Body of pancreas (tissue), 4 donors: ENCODE data around the gene NUBP2. TPM values are rescaled to one million over a fixed set of nuclear protein-coding genes. Genes with fewer than 3 reads are reported as not detected.

Experiments used
- ATAC-seq: fragments of 150-250 bp; one replicate; pipeline ENCODE4 v1.9.1; 2016
- DNase-seq, 4 donors: peaks; one replicate each; pipeline ENCODE4 v3.0.0-alpha.2; 2019
- H3K27ac ChIP-seq, 4 donors: fragments of 200-600 bp; sonication (generic); 1 replicate in 3 of 4; 2 replicates in 1 of 4; pipeline versions ENCODE4 v1.5.1 to v1.6.1; 2016 to 2019; ENCODE audit warnings: mild to moderate bottlenecking in 1 of 4, mixed read lengths in 1 of 4, moderate library complexity in 1 of 4
- H3K27me3 ChIP-seq, 2 donors: fragments of 200-600 bp; sonication (generic); one replicate each; pipeline ENCODE4 v1.6.0; 2016; ENCODE audit warnings: mild to moderate bottlenecking in 1 of 2
- H3K36me3 ChIP-seq, 2 donors: fragments of 200-600 bp; sonication (generic); replicated peaks in 1 of 2; 2 replicates each; pipeline ENCODE4 v1.5.1; 2016; ENCODE audit warnings: low read depth in 2 of 2; ENCODE audit not compliant: insufficient read depth in 1 of 2
- H3K4me1 ChIP-seq: fragments of 200-600 bp; sonication (generic); one replicate; pipeline ENCODE4 v1.6.0; 2016
- H3K4me3 ChIP-seq, 2 donors: fragments of 200-600 bp; sonication (generic); 1 replicate in 1 of 2; 2 replicates in 1 of 2; pipeline ENCODE4 v1.5.1; 2016 to 2019
- H3K9me3 ChIP-seq, 3 donors: fragments of 200-600 bp; sonication (generic); 1 replicate in 2 of 3; 2 replicates in 1 of 3; pipeline ENCODE4 v1.5.1; 2016
- POLR2A ChIP-seq, 3 donors: fragments of 450-650 bp; IDR thresholded peaks; one replicate each; pipeline ENCODE4 v1.6.1; 2016; ENCODE audit warnings: antibody characterized with exemption in 3 of 3, mild to moderate bottlenecking in 2 of 3
- WGBS, 2 donors: methylation state at CpG; one replicate each; pipeline ENCODE4 v1.1.5; 2017; 5-methylcytosine and 5-hydroxymethylcytosine counted together
- intact Hi-C: fragments of 100-400 bp; cut with DNase I; formaldehyde crosslinking; loops from one replicate; pipeline ENCODE4 v1.15.1; 2023
- total RNA-seq, 2 donors: library from RNA; depleted of rRNA; stranded (reverse); fragments of >200 nt; gene quantifications; one replicate each; pipeline ENCODE4 v1.1.0, GENCODE V29; 2016
- TF ChIP-seq, protein P1 (sequence below), 7 experiments: fragments of 450-650 bp in 4 of 7; fragments of 200-600 bp in 3 of 7; sonication (generic) in 3 of 7; IDR thresholded peaks; one replicate each; pipeline ENCODE4 v1.5.1; 2016 to 2019; ENCODE audit warnings: antibody characterized with exemption in 7 of 7

NUBP2 gene
- total RNA-seq, 2 donors from 2014 or later, result 61.0 to 72.6 TPM

- intact Hi-C loops, result no loop called here
- H3K27ac ChIP-seq, result peak overlapping the region in 1 of 4 donors; percentile 74
- H3K36me3 ChIP-seq, result peaks cover 0 to 6% of the 10 kb centered on the region in 2 donors
- H3K4me3 ChIP-seq, result no peak overlapping the region
- 91 to 93% methylated on average over 10 to 33 of the region's 59 CpGs for WGBS, 2 donors
- no peaks in the 10 kb centered on the region for H3K9me3 ChIP-seq
- no peak for TF ChIP-seq POLR2A (IDR thresholded peaks at IDR 0.05)
- TF ChIP-seq, protein P1, sequence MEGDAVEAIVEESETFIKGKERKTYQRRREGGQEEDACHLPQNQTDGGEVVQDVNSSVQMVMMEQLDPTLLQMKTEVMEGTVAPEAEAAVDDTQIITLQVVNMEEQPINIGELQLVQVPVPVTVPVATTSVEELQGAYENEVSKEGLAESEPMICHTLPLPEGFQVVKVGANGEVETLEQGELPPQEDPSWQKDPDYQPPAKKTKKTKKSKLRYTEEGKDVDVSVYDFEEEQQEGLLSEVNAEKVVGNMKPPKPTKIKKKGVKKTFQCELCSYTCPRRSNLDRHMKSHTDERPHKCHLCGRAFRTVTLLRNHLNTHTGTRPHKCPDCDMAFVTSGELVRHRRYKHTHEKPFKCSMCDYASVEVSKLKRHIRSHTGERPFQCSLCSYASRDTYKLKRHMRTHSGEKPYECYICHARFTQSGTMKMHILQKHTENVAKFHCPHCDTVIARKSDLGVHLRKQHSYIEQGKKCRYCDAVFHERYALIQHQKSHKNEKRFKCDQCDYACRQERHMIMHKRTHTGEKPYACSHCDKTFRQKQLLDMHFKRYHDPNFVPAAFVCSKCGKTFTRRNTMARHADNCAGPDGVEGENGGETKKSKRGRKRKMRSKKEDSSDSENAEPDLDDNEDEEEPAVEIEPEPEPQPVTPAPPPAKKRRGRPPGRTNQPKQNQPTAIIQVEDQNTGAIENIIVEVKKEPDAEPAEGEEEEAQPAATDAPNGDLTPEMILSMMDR (IDR thresholded peaks at IDR 0.05), result no peak
- ATAC-seq, result no peak
- no peaks in the 10 kb centered on the region for H3K27me3 ChIP-seq
- peak in 1 of 4 donors; percentile 8 for DNase-seq
- peaks cover 27% of the 10 kb centered on the region for H3K4me1 ChIP-seq
These were observed 9.4 kb downstream of the NUBP2 start for GRCh38 chr16:1791943-1792812.

DNA sequence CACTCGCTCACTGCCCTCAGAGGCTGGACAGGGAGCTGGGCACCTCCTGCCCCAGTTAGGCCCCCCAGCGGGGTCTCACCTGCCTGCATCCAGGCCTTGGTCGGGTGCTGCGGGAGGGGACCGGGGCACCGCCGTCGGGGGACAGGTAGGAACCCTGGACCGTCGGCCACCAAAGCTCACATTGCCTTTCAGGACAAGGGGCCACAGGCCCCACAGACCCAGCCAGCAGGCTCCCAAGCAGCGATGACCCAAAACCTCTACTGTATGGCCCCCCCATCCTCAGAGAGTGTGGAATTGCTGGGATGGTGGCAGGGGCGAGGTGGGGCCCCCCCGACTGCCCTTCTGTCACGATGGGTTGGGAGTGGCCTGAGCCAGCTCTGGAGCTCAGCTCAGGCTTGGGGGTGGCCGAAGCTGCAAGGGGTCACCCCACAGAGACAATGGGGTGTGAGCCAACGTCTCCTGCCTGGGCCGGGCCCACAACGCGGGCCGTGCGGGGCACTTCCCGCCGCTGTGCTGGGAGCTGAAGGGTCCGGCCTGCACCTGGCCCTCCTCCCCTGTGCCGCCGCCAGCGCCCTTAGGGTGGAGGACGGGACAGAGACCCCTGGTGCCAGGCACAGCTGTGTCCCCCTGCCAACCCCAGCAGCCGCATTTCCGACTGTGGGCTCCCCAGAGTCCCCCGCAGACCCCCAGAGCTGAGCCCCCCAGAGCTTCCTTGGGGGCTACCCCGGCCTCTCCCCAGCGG, 10.2 kb downstream of the NUBP2 start:
- no peak for ATAC-seq
- intact Hi-C loops, result no loop called here
- H3K4me3 ChIP-seq, result no peak overlapping the region
- no peaks in the 10 kb centered on the region for H3K9me3 ChIP-seq
- H3K27ac ChIP-seq, result peak overlapping the region; percentile 47 to 83 (median 72)
- peaks cover 0 to 4% of the 10 kb centered on the region in 2 donors for H3K36me3 ChIP-seq
- WGBS, 2 donors, result 40 to 47% methylated on average over 3 to 23 of the region's 33 CpGs
- no peaks in the 10 kb centered on the region for H3K27me3 ChIP-seq
- peaks cover 27% of the 10 kb centered on the region for H3K4me1 ChIP-seq
- DNase-seq, result no peak
- TF ChIP-seq, protein P1 (IDR thresholded peaks at IDR 0.05), result no peak
- TF ChIP-seq POLR2A (IDR thresholded peaks at IDR 0.05), result no peak

DNA sequence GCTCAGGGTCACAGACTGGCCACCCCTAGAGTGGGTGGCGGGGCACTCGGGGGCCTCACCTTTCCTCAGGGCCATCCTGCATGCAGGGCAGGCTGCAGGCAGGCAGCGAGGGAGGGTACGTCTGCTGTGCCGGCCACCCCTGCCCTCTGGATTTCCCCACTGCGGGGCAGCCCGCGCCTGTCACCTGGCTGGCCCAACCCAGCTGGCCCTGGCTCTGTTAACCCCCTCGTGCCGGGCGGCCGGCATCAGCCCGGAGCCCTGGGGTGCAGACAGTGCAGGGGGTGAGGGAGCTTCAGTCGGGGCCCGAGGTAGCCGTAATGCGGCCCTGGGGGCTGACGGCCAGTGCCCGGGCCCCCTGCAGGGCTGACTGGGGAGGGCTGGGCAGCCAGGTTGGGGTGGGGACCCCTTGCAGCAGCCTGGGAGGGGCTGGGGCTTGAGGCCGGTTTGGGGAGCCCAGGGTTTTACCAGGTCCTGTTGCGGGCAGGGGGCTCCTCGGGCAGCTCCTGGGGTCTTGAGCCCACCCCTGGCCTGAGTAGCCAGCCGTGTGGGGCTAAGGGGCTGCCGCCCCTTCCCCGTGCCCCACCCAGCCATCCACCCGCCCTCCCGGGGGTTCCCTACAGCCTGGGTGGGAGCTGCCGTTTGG, 10.9 kb downstream of the NUBP2 start, which contains the start of gene IGFALS:
Gene IGFALS (minus strand): TSS at position 128 of the 643 bp plus-strand sequence. CDS start 53 bp downstream, at position 75.
- Histone ChIP-seq H3K4me3 (no peak within 1 kb of the TSS), H3K36me3 (no peaks in the 10 kb centered on the region), H3K9me3 (no peaks in the 10 kb centered on the region), H3K27me3 (no peaks in the 10 kb centered on the region), H3K27ac (peak within 1 kb of the TSS; percentile 47 to 83 (median 72)), H3K4me1 (peaks cover 27% of the 10 kb centered on the region)
- TF ChIP-seq, protein P1 (IDR thresholded peaks at IDR 0.05), result no peak
- TF ChIP-seq POLR2A (IDR thresholded peaks at IDR 0.05), result peak in 1 of 3 donors; percentile 4
- 18% methylated on average over 28 of the region's 28 CpGs; no CpG with 5 or more reads in 1 of the 2 donors for WGBS, 2 donors
- intact Hi-C loops, result no loop called here
- DNase-seq, result peak; percentile 55 to 64 (median 60)
- peak; percentile 68 for ATAC-seq

GRCh38 chr16:1794221-1794871, 11.6 kb downstream of the NUBP2 start:
- peaks cover 27% of the 10 kb centered on the region for H3K4me1 ChIP-seq
- WGBS, 2 donors, result 13 to 22% methylated on average over 4 to 18 of the region's 18 CpGs
- H3K27me3 ChIP-seq, result no peaks in the 10 kb centered on the region
- DNase-seq (peak; percentile 49 to 68 (median 59)), ATAC-seq (peak; percentile 70)
- H3K36me3 ChIP-seq, result no peaks in the 10 kb centered on the region
- H3K27ac ChIP-seq, result peak overlapping the region; percentile 47 to 83 (median 72)
- TF ChIP-seq POLR2A (IDR thresholded peaks at IDR 0.05), result peak in 2 of 3 donors; percentile 41 to 53
- TF ChIP-seq, protein P1 (IDR thresholded peaks at IDR 0.05), result no peak
- intact Hi-C loops, result no loop called here
- H3K4me3 ChIP-seq, result no peak overlapping the region
- no peaks in the 10 kb centered on the region for H3K9me3 ChIP-seq
